HG03103 (cell line): ENCODE data around the gene SLC26A2.
"Not testable (repeated sequence)": the region's sequence is repeated elsewhere in the genome, so short reads cannot be mapped to it uniquely, and the experiment has no call there.

Experiments
- ATAC-seq: cut with Tn5 transposase; IDR thresholded peaks from one replicate; pipeline ENCODE4 v1.9.1; 2021; ENCODE audit warnings: low read depth; ENCODE audit not compliant: unreplicated experiment

Gene SLC26A2

DNA sequence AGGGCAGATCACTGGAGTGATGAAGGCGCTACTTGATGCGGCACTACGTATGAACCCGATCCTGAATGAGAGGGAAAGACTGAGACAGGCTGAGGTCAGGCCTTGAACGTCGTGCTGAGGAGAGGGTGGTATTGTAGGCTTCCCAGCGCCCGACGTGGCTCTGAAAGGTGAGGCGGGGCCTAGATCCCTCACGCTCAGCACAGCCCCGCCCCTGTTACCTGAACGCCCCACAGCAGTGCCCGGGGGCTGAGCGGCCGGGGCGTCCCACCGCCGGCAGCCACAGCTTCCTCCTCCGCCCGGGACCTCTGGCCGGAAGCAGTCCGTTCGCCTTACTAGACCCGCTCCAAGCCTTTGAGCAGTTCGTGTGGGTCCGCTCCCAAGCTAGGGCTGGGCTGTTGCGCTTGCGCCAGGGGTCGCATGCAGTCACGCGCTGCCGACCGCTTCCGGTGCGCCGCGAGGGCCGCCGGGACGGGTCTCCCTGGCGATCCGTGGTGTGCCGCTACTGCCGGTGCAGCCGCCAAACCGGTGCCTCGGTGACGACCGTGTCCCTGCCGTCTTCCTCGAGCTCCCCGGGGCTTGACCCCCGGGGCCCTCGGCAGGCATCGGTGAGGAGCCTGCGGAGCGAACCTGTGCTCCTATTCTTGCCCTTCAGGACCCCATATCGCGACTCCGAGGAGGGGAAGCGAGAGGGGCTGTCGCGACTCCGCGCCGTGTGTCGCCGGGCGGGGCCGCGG lies 39.9 kb downstream of the SLC26A2 start, which contains the start of the genes HMGXB3 and TIGD6:
Gene HMGXB3 (plus strand): TSS at position 484 of the 734 bp plus-strand sequence. CDS start 4,114 bp downstream, outside the sequence.
Gene TIGD6 (minus strand): TSS at position 399 of the 734 bp plus-strand sequence. CDS start 4,306 bp downstream, outside the sequence.
- peak; percentile 80 for ATAC-seq

DNA sequence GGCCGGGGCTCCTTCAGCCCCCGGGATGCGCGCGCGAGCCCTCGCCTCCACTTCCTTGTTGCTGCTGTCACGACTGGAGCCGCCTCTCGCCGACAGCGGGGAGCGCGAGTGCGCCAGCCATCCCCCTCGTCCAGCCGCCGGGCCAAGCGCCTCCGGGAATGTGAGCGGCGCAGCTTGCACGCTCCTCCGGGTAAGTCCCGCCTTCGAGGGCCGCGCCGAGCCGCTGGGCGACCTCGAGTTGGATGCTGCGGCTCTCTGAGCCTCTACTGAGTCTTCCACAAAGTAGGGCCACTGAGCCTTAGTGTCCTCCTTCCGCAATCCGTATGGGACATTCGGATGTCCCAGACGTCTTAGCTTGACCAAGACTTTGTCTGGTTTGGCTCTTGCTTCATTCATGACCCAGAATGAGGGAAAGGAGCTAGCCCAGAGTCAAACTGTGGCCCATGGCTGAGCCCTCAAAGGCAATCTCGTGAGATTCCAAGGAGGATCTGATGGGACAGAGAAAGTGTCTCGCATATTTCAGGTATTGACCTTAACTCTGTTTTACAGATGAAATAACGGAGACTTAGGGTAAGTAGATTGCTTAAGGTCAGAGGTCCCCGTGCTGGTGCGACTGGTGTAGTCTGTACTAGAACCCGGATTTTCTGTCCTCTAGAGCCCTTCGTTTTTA lies 40.6 kb downstream of the SLC26A2 start:
- peak; percentile 0 for ATAC-seq

DNA sequence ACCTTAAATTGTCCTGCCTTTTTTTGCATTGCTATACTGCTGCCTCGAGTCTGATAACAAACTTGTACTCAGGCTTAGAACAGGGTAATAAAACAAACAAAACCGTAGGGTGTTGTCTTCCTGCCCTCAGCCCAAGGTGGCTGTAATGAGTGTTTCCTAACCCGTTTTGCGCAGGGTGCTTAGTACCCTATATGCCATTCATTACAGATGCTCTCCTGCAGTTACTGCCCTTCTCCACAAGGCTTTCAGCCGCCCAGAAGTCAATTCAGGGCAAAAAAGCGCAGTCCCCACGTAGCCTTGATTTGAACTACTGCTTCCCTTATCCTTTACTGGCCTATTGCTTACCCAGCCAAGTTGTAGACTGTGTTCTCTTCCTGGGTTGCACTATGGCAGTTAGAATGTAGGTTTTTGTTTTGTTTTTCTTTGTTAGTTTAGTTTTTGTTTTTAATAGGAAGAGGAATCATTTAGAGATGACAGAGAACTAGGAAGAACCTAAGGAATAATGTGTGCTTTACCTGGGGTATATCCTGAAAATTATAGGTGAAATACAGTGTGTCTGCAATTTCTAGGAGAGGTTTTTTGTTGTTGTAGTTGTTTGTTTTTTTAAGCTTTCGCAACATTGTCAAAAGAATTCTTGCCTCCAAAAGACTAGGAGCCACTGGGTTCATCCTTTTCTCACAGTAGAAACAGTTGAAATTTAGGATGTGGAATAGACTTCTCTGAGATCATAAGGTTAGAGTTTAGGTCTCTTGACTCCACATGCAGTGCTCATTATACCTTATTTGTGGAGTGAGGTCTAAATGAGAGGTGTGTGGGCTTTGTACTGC lies 41.3 kb downstream of the SLC26A2 start:
- peak; percentile 53 for ATAC-seq

DNA sequence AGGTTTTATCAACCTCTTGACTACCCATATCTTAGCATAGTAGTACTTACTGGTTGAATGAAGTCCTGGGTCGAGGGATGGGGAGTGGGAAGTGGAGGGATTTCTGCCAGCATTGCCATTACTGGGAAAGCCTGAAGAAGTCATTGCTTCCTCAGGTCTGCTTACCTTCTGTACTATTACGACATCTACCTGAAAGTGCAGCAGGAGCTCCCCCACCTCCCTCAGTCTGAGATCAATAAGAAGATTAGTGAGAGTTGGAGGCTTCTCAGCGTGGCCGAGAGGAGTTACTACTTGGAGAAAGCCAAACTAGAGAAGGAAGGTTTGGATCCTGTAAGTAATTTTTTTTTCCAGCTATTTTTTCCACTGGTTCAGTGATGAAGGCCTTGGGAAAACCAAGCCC lies 45.8 kb downstream of the SLC26A2 start:
- no peak for ATAC-seq

DNA sequence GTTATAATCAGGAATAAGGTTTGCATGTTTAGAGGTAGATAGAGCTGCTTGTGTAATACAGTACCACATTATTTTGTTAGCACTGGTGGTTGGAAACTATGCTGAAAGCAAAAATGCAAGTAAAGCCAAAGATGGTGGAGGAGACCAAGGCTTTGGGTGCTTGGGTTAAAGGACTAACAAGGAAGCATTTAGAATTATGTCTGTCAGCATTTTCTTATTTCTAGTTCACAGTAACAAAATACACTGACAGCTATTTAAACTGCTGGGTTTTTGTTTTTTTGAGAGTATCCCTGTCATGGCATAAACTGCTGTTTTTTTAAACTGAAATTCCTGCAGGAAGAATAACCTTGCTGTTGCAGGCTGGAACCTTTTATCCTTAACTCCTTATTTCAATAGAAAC lies 46.5 kb downstream of the SLC26A2 start:
- no peak for ATAC-seq

DNA sequence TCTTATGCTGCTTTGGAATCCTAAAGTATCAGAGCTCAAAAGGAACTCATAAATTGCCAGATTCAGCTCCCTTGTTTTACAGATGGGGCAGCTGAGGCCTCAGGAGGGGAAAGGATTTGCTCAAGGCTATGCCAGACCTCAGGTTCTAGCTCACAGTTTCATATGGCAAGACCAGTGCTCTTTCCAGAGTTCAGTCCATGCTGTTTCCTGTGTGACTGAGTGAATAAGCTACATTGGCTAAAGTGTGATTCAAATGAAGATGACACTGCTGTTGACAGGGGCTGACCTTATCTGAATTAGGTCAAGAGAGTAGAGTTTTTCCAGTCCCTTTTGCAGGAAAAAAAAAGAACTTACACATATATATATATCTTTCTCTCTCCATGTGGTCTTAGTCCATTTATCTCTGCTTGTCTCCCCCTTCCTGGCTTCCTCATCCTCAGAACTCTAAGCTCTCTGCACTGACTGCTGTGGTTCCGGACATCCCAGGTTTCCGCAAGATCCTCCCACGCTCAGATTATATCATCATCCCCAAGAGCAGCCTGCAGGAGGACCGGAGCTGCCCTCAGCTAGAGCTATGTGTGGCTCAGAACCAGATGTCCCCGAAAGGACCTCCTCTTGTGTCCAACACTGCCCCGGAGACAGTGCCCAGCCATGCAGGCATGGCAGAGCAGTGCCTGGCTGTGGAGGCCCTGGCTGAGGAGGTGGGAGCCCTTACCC lies 49.3 kb downstream of the SLC26A2 start:
- ATAC-seq, result no peak

DNA sequence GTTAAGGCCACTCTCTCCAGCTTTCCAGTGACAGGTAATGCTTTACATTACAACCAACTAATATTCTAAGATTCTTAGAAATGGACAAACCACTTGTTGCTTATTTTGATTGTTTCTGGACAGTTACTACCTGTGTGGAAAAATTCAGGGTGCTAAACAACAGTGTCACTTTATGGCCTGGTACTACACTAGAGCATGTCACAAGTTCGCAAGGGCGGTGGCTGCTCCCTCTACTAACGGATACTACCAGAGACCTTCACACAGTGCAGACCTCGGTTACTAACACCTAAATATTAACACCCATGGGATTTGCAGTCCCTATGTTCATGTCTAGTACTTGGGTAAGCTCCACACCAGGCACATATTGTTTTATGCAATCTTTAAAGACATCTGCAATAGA lies 53.4 kb downstream of the SLC26A2 start:
- no peak for ATAC-seq

DNA sequence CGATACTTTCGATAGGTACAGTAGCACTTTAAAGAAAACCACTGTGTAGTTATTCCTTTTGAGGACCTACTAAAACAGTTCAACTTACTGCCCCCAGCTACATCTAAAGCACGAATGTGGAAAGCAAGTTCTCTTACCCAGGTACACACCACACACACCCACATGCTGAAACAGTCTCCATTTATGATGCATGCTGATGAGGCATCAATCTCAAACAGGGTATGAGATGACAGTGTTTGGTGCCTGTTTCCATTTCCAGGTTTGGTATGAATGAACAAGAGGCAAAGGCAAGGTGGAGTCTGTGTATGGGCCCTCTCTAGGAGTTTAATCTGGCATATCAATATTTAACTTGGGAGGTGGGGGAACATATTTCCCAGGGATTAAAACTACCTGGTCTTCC lies 53.9 kb downstream of the SLC26A2 start:
- ATAC-seq, result no peak

DNA sequence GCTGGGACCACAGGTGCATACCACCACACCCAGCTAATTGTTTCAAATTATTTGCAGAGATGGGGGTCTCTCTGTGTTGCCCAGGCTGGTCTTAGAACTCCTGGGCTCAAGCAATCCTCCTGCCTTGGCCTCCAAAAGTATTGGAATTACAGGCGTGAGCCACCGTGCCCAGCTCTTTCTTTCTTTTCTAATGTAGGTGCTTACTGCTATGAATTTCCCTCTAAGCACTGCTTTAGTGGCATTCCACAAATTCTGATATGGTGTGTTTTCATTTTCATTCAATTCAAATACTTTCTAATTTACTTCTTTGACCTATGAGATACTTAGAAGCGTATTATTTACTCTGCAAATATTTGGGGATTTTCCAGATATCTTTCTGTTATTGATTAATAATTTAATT lies 54.9 kb downstream of the SLC26A2 start:
- no peak for ATAC-seq

DNA sequence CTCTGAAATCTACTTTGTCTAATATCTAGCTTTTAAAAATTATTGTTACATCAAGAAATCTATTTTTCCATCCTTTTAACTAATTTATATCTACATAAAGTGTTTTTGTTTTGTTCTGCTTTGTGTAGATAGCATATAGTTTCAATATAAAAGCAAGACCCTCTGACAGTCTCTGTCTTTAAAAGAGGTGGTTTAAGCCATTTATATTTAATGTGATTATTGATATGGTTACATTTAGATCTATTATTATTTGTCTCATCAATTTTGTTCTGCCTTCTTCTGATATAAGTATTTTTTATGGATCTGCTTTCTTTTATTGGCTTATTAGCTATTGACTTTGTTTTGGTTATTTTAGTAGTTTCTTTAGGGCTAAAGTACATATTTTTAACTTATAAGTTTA lies 56.0 kb downstream of the SLC26A2 start:
- no peak for ATAC-seq

DNA sequence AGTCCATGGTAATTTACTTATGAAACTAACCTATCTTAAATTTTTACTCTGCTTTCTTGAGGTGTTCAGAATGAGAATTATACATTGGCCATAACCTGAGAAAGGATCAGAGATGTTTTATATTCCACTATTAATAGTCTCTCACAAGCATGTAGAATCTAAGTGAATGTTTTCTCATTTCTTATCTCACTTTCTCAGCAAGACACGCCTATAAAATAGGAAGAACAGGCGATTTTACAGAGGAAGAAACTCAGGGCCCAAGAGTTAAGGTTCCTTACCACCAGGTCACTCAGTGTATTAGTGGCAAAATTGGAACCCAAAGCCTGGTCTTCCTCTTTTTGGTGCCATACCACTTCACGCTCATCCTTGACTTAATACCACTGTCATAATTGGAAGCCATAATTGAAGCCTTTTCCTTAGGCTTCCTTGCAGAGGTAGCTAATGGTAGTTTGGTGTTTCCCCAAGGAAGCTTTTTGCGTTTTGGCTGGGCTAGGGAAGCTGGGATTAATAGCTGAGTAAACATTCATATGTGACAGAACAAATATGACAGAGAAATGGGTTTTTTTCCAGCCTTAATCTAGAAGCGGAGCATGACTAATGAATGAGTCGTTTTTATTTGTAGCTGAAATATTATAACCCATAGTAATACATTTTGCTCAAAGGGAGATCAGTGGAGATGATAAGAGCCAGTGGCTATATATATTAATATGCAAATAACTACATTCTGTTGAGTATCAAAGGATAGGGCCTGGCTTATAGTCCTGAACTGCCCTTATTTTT lies 56.9 kb downstream of the SLC26A2 start:
- ATAC-seq, result no peak

DNA sequence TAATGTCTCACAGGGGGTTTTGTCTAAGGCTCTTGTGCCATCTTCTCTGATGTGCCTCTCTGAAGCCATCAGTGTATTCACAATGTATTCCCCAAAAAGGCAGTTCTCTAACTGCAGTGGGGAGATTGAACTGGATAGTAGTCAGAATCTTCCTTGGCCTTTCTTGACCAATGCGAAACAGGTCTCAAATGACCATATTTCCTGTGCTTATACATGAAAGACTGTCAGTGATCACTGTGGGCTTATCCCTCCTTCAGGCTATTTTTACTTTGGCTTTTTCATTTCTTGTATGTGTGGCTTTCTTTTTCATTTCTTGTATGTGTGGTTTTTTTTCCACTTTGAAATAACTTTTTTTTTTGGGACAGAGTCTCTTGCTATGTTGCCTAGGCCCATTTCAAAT lies 59.7 kb downstream of the SLC26A2 start:
- no peak for ATAC-seq

DNA sequence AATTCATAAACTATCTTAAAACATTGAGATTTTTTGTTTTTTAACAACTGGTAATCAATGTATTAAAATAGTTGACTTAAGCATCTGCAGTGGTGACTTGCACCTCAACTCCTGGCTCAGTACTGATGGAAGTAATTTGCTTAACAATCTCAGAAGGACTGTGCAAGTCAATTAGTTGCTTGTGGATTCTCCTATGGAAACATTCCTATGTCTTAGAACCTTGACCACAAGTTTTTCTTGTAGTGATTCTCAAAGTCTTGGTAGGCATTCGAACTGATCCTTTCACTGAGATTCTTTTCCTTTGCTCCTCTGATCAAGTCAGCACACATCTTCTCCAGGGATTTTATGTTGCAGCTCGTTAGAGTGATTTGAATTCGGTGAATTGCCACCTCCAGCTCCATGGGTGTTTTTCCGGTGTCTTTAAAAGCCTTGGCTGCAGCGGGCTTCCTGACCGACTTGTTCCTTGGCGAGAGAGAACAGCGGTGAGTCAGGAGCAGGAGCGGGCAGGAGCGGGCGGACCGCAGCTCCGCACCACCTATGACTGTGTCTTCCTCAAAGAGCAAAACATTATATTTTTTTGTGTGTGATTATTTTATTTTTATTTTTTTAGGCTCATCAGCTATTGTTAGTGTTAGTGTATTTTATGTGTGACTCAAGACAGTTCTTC lies 61.1 kb downstream of the SLC26A2 start:
- ATAC-seq, result no peak

DNA sequence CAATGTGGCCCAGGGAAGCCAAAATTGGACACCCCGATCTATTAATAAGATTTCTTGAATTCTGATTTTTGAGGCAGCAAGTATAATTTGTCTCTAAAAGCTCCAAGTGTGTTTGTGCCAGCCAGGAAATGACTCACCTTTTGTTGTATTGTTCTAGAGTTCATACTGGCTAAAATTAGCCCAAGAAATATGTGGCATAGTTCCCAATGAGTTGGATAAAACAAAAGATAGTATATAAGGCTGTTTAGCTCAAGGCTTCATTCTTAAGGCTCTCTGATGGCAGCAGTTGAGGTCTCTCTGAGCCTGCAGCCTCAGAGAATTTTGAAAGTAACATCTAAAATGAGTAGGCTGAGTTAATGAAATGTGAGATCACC lies 61.6 kb downstream of the SLC26A2 start:
- ATAC-seq, result no peak

DNA sequence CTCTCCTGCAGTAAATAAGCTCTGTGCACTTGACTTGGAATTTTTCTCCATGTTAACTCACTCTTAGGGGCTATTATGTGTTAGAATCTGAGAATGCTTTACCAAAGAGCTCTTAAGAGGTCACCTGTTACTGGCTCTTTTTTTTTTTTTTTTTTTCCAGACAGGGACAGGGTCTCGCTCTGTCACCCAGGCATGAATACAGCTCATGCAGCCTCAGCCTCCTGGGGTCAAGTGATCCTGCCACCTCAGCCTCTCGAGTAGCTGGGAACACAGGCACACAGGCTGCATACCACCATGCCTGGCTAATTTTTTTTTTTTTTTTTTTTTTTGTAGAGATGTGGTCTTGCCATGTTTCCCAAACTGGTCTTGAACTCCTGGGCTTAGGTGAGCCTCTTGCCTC lies 62.1 kb downstream of the SLC26A2 start:
- no peak for ATAC-seq

DNA sequence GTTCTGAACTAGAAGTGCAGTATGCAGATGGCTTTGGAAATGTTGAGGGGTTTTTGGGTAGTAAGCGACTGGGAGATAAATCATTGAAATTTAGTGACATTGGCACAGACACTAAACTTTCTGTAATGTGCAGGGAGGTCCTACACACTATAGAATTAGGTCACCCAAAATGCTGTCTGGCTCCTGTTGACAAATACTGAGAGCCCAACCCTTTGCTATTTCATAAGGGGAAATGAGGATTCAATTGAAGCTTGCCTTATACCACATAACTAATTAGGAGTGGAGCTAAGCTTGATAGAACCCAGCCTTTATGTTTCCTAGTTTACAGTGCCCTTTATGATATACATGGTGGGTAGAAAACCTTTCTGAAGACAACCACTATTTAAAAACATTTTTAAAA lies 62.6 kb downstream of the SLC26A2 start:
- no peak for ATAC-seq

DNA sequence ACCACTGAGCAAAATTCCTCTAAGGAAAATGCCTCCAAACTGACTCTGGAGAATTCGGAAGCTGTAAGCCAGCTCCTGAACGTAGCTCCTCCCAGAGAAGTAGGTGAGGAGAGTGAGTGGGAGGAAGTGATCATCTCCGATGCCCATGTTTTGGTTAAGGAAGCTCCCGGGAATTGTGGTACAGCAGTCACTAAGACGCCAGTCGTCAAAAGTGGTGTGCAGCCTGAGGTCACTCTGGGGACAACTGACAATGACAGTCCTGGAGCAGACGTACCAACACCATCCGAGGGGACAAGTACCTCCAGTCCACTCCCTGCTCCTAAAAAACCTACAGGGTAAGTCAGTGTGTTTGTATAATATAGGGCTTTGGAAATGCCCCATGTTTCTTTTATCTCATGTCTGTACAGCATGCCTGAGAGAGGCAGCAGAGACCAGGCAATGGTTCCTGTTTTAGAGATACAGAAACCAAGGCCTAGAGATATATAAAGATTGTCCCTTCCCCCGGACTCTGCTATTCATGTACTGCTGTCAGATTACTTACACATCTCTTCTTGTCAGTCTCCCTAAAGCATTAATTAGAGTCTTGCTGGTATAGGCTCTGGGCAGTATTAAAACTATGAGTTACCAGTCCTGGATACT lies 63.9 kb downstream of the SLC26A2 start:
- ATAC-seq, result no peak

DNA sequence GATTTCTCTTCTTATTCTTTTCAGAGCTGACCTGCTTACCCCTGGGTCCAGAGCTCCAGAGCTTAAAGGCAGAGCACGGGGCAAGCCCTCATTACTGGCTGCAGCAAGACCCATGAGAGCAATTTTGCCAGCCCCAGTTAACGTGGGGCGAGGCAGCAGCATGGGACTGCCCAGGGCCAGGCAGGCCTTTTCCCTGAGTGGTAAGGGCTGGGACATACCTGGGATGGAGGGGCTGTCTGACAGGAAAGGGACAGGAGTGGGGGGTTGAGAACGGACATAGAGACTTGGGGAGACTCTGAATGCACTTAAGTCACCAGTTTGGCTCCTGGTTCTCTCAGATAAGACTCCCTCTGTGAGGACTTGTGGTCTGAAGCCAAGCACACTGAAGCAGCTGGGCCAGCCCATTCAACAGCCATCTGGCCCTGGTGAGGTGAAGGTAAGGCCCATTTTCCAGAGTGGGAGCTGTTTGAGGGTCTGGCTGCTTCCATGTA lies 66.2 kb downstream of the SLC26A2 start:
- ATAC-seq, result no peak

DNA sequence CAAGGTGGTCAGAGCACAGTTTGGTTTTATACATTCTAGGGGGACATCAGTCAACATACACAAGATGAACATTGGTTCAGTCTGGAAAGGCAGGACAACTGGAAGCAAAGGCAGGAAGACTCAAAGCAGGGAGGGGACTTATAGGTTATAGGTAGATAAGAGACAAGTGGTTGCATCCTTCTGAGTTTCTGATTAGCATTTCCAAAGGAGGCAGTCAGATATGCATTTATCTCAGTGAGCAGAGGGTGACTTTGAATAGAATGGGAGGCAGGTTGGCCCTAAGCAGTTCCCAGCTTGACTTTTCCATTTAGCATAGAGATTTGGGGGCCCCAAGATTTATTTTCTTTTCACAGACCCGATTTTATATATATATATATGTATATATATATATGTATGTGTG lies 67.5 kb downstream of the SLC26A2 start:
- not testable (repeated sequence) for ATAC-seq
